GM10266 (cell line): ENCODE data around the gene DDX18.

Experiments
- DNase-seq: peaks from one replicate; pipeline ENCODE4 v3.0.0; 2012; ENCODE audit errors: extremely low spot score
- TF ChIP-seq, protein P1 (sequence below): IDR thresholded peaks from 2 replicates; pipeline ENCODE4 v1.5.1; 2012; ENCODE audit warnings: mild to moderate bottlenecking, low read depth; ENCODE audit not compliant: control insufficient read depth, insufficient read depth; ENCODE audit errors: missing control alignments

DDX18 gene

DNA sequence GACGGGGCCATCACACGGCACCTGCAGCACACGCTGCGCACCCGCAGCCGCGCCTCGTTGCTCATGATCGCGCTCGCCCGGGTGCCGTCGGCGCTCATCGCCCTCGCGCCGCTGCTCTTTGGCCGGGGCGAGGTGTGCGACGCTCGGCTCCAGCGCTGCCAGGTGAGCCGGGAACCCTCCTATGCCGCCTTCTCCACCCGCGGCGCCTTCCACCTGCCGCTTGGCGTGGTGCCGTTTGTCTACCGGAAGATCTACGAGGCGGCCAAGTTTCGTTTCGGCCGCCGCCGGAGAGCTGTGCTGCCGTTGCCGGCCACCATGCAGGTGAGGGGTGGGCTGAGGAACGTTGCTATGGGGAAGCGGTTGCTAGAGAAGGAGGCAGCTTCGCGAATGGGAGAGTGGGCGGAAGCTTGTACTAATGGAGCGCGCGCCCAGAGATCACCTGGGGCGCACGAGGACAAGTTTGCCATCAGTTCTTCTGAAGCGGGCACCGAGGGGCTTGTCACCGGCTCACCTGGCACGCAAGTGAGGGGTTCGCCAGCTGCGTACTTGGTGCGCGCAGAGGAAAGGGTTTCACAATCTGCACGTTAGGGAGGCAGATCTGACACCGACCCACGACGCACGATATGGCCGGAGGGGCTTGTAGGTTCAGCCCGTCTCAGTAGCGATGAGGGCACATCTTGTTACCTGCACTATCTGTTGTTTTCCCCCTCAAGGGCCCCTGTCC, 45.6 kb downstream of the DDX18 start:
- no peak for DNase-seq
- TF ChIP-seq, protein P1, sequence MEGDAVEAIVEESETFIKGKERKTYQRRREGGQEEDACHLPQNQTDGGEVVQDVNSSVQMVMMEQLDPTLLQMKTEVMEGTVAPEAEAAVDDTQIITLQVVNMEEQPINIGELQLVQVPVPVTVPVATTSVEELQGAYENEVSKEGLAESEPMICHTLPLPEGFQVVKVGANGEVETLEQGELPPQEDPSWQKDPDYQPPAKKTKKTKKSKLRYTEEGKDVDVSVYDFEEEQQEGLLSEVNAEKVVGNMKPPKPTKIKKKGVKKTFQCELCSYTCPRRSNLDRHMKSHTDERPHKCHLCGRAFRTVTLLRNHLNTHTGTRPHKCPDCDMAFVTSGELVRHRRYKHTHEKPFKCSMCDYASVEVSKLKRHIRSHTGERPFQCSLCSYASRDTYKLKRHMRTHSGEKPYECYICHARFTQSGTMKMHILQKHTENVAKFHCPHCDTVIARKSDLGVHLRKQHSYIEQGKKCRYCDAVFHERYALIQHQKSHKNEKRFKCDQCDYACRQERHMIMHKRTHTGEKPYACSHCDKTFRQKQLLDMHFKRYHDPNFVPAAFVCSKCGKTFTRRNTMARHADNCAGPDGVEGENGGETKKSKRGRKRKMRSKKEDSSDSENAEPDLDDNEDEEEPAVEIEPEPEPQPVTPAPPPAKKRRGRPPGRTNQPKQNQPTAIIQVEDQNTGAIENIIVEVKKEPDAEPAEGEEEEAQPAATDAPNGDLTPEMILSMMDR, result no peak

DNA sequence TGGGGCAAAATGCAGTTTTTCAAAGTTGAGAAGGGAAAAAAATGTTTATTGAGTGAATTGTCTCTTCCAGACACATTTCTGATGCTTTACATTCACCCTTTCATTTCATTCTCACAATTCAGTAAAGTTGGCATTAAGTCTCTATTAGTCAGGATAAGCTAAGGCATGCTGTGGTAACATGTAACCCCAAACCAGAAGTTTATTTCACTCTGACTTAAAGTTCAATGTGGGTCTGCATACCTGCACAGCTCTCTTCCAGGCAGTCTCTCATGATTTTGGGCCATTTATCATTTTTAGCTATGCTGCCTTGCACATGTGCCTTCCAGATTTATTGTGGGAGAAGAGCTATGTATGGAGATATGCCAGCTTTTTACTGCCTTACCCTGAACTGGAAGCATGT, 48.0 kb downstream of the DDX18 start:
- TF ChIP-seq, protein P1, result no peak

DNA sequence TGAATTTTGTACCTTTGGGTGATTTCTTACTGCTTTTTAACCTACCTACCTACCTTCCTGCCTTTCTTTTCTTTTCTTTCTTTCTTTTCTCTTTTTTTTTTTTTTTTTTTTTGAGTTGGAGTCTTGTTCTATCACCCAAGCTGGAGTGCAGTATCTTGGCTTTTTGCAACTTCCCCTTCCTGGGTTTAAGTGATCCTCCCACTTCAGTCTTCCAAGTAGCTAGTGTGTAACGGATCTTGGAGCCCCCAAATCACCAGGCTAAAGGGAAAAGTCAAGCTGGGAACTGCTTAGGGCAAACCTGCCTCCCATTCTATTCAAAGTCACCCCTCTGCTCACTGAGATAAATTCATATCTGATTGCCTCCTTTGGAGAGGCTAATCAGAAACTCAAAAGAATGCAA, 61.3 kb downstream of the DDX18 start:
- TF ChIP-seq, protein P1, result no peak
- DNase-seq, result no peak

More for the DNA sequence above, 48.0 kb downstream of the DDX18 start:
- no peak for DNase-seq

DNA sequence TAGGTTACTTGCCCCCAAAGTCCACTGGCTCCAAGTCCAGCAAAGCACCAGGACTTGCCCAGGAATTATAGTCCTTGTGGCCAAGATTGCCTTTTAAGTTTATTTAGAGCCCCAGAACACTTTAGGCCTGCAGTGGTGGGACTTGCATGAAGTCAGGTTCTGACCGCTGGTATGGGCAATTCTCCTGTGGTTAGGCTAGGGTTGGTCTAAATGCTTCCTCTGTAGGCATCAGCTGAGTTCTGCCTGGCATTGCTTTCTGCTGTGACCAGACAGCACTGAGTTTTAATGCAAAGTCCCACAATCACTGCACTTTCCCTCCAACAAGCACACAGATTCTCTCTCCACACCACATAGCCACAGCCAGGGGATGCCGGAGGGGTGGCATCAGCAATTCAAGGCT, 64.5 kb downstream of the DDX18 start:
- no peak for DNase-seq
- TF ChIP-seq, protein P1, result no peak
